HepG2 (cell line): ENCODE data around the gene PCDHGC5. TPM values are rescaled to one million over a fixed set of nuclear protein-coding genes. Genes with fewer than 3 reads are reported as not detected.

ENCODE experiments used
- ATAC-seq: fragments of 200-7000 bp; cut with Tn5 transposase; 3 replicates; pipeline ENCODE4 v1.9.1; 2020; ENCODE audit warnings: mild to moderate bottlenecking, moderate library complexity
- BruUV-seq: library from RNA; stranded (reverse); fragments of 400-500 nt; replicated peaks from 2 replicates; lab custom pipeline; 2021; lab: Mats Ljungman, UMichigan
- CTCF ChIA-PET: fragments of 300-600 bp; formaldehyde crosslinking; extraction: SDS; loops from one replicate; lab custom pipeline; 2021; ENCODE audit warnings: low total read pairs, inconsistent platforms, low intra/inter-chr PET ratio; lab: Yijun Ruan, JAX
- POLR2A ChIA-PET: fragments of 350-600 bp; sonication (Branson Sonifier 250); formaldehyde crosslinking; loops from one replicate; lab custom pipeline; 2020; ENCODE audit warnings: antibody characterized with exemption, inconsistent platforms; lab: Yijun Ruan, JAX
- DNase-seq: peaks from one replicate; pipeline ENCODE4 v3.0.0-alpha.2; 2015; ENCODE audit warnings: low spot score
- FAIRE-seq: peaks from 3 replicates; lab custom pipeline; 2011; peaks lifted over from hg19 to GRCh38; lab: Jason Lieb, UNC
- H2AFZ ChIP-seq: one replicate; pipeline ENCODE4 v1.6.1; 2011; ENCODE audit warnings: low read length, inconsistent platforms
- H3K27ac ChIP-seq: fragments of 300-600 bp; 3 replicates; pipeline ENCODE4 v1.8.0; 2011; ENCODE audit warnings: mixed run types, mild to moderate bottlenecking, mixed read lengths, low read length, inconsistent platforms; ENCODE audit not compliant: insufficient read depth; ENCODE audit errors: extremely low read length
- H3K27me3 ChIP-seq, 2 experiments: fragments of 200-600 bp in 1 of 2; 2 replicates in 1 of 2; 3 replicates in 1 of 2; pipeline versions ENCODE4 v1.6.0 to v1.8.0; 2011; ENCODE audit warnings: low read length in 2 of 2, mild to moderate bottlenecking in 2 of 2, moderate library complexity in 2 of 2, inconsistent platforms in 1 of 2; ENCODE audit not compliant: insufficient read depth in 2 of 2, control insufficient read depth in 1 of 2
- H3K36me3 ChIP-seq, 2 experiments: fragments of 200-600 bp in 1 of 2; replicated peaks in 1 of 2; 2 replicates in 1 of 2; 3 replicates in 1 of 2; pipeline versions ENCODE4 v1.5.1 to v1.8.0; 2011; ENCODE audit warnings: low read length in 2 of 2, inconsistent platforms in 1 of 2; ENCODE audit not compliant: insufficient read depth in 2 of 2, control insufficient read depth in 1 of 2
- H3K4me1 ChIP-seq: 2 replicates; pipeline ENCODE4 v1.5.1; 2012; ENCODE audit warnings: low read length, inconsistent platforms; ENCODE audit not compliant: insufficient read depth
- H3K4me2 ChIP-seq: 2 replicates; pipeline ENCODE4 v1.6.0; 2011; ENCODE audit warnings: low read depth, low read length, inconsistent platforms
- H3K4me3 ChIP-seq, 3 experiments: fragments of 200-600 bp in 1 of 3; sonication (generic), shearing (Covaris generic) in 1 of 3; replicated peaks in 1 of 3; 2 replicates each; pipeline ENCODE4 v1.5.1; 2011 to 2016; ENCODE audit warnings: low read length in 3 of 3, inconsistent platforms in 2 of 3, low read depth in 2 of 3, mild to moderate bottlenecking in 2 of 3, control low read depth in 1 of 3, mixed read lengths in 1 of 3; ENCODE audit not compliant: insufficient read depth in 1 of 3
- H3K79me2 ChIP-seq: one replicate; pipeline ENCODE4 v1.6.1; 2011; ENCODE audit warnings: low read length, inconsistent platforms; ENCODE audit not compliant: insufficient read depth
- H3K9ac ChIP-seq: 2 replicates; pipeline ENCODE4 v1.6.0; 2011; ENCODE audit warnings: mild to moderate bottlenecking, low read depth, low read length, inconsistent platforms; ENCODE audit not compliant: insufficient read depth
- H3K9me3 ChIP-seq: 2 replicates; pipeline ENCODE4 v1.5.1; 2012; ENCODE audit warnings: mild to moderate bottlenecking, low read length
- H4K20me1 ChIP-seq: 2 replicates; pipeline ENCODE4 v1.6.0; 2011; ENCODE audit warnings: inconsistent platforms, mild to moderate bottlenecking, low read length, moderate library complexity; ENCODE audit not compliant: insufficient read depth
- FIP1L1 ChIP-seq: fragments of 200-400 bp; formaldehyde crosslinking; IDR thresholded peaks from 2 replicates; pipeline ENCODE4 v1.6.1; 2018; ENCODE audit warnings: low read depth, mild to moderate bottlenecking, low read length, moderate library complexity, borderline replicate concordance; ENCODE audit not compliant: insufficient read depth
- FOXA3 ChIP-seq: IDR thresholded peaks from 2 replicates; pipeline ENCODE4 v1.6.1; 2016; ENCODE audit warnings: missing genetic modification reagents, missing compliant biosample characterization
- HDAC2 ChIP-seq: sonication (generic); formaldehyde crosslinking; IDR thresholded peaks from 2 replicates; pipeline ENCODE4 v1.4.0; 2020; ENCODE audit warnings: missing genetic modification reagents
- KAT7 ChIP-seq: IDR thresholded peaks from 2 replicates; pipeline ENCODE4 v1.6.1; 2018; ENCODE audit warnings: borderline replicate concordance, missing compliant biosample characterization
- KLF13 ChIP-seq: sonication (generic); formaldehyde crosslinking; IDR thresholded peaks from 2 replicates; pipeline ENCODE4 v1.4.0; 2020; ENCODE audit warnings: mild to moderate bottlenecking, missing genetic modification reagents
- MZF1 ChIP-seq: sonication (generic); formaldehyde crosslinking; IDR thresholded peaks from 2 replicates; pipeline ENCODE4 v1.8.1; 2023; ENCODE audit warnings: mild to moderate bottlenecking, missing genetic modification reagents, borderline replicate concordance
- POLR2AphosphoS5 ChIP-seq: IDR thresholded peaks from 2 replicates; pipeline ENCODE4 v1.6.1; 2012; ENCODE audit warnings: low read depth, low read length
- RORA ChIP-seq: sonication (generic); formaldehyde crosslinking; IDR thresholded peaks from 2 replicates; pipeline ENCODE4 v1.5.0; 2020; ENCODE audit warnings: mild to moderate bottlenecking, missing genetic modification reagents, moderate library complexity
- TAF15 ChIP-seq: fragments of 200-400 bp; formaldehyde crosslinking; IDR thresholded peaks from one replicate; pipeline ENCODE4 v1.6.1; 2018; ENCODE audit warnings: mild to moderate bottlenecking, low read depth, low read length; ENCODE audit not compliant: poor library complexity, severe bottlenecking
- ZBTB42 ChIP-seq: sonication (generic); formaldehyde crosslinking; IDR thresholded peaks from 2 replicates; pipeline ENCODE4 v1.5.0; 2020; ENCODE audit warnings: mild to moderate bottlenecking, missing genetic modification reagents
- ZNF10 ChIP-seq: sonication (generic); formaldehyde crosslinking; IDR thresholded peaks from 2 replicates; pipeline ENCODE4 v1.4.0; 2020; ENCODE audit warnings: mild to moderate bottlenecking, low read depth, missing genetic modification reagents, borderline replicate concordance
- ZNF343 ChIP-seq: sonication (generic); formaldehyde crosslinking; IDR thresholded peaks from 2 replicates; pipeline ENCODE4 v1.4.0; 2020; ENCODE audit warnings: mild to moderate bottlenecking, missing genetic modification reagents
- ZNF510 ChIP-seq: sonication (generic); formaldehyde crosslinking; IDR thresholded peaks from 2 replicates; pipeline ENCODE4 v1.4.0; 2020; ENCODE audit warnings: low read depth, mild to moderate bottlenecking, missing genetic modification reagents
- ZNF766 ChIP-seq: sonication (generic); formaldehyde crosslinking; IDR thresholded peaks from 2 replicates; pipeline ENCODE4 v1.5.0; 2020; ENCODE audit warnings: missing genetic modification reagents, borderline replicate concordance
- WGBS: methylation state at CpG from one replicate; pipeline ENCODE4 v1.1.6; 2017; ENCODE audit warnings: low lambda C conversion rate; 5-methylcytosine and 5-hydroxymethylcytosine counted together
- in situ Hi-C: cut with HindIII; loops from 2 replicates; pipeline ENCODE4 v1.10.0; 2017; ENCODE audit warnings: low pct_unique_long_range_greater_than_20kb; ENCODE audit not compliant: extremely low pct_ligation_motif_present
- intact Hi-C: fragments of 100-400 bp; cut with micrococcal nuclease; formaldehyde crosslinking; loops from one replicate; pipeline ENCODE4 v1.10.0; 2022; ENCODE audit not compliant: unreplicated experiment
- polyA plus RNA-seq, 8 experiments: library from polyadenylated mRNA; depleted of rRNA in 3 of 8; stranded (reverse) in 7 of 8; unstranded in 1 of 8; fragments of >200 nt; fragmentation: Illumina TruSeq in 4 of 8; extraction: Trizol in 4 of 8; gene quantifications; 2 replicates each; pipeline versions ENCODE4 v1.2.1 to v1.2.3, GENCODE V29; 2011 to 2016; ENCODE audit warnings: low read depth in 4 of 8, missing spikeins in 1 of 8, mixed read lengths in 1 of 8; ENCODE audit not compliant: insufficient read depth in 1 of 8
- total RNA-seq, 5 experiments: library from RNA; depleted of rRNA; stranded (reverse); fragments of >200 nt; fragmentation: Illumina TruSeq; extraction: Trizol; gene quantifications; 2 replicates each; pipeline ENCODE4 v1.2.3, GENCODE V29; 2016; ENCODE audit warnings: low read depth in 1 of 5
- TF ChIP-seq, protein P1 (sequence below): sonication (generic); formaldehyde crosslinking; IDR thresholded peaks from 2 replicates; pipeline ENCODE4 v1.5.0; 2020; ENCODE audit warnings: missing genetic modification reagents
- TF ChIP-seq, protein P2 (sequence below): IDR thresholded peaks from 2 replicates; pipeline ENCODE4 v1.6.1; 2018; ENCODE audit warnings: missing genetic modification reagents, mild to moderate bottlenecking, missing compliant biosample characterization
- TF ChIP-seq, protein P3 (sequence below): sonication (generic); formaldehyde crosslinking; IDR thresholded peaks from 2 replicates; pipeline ENCODE4 v1.4.0; 2020; ENCODE audit warnings: mild to moderate bottlenecking, missing genetic modification reagents

The PCDHGC5 gene
- total and polyA plus RNA-seq, 2 of the 13 experiments (the other 11 are each of a cell fraction or from before 2014, with no cell fraction given), result 0.03 TPM; not detected in 1

DNA sequence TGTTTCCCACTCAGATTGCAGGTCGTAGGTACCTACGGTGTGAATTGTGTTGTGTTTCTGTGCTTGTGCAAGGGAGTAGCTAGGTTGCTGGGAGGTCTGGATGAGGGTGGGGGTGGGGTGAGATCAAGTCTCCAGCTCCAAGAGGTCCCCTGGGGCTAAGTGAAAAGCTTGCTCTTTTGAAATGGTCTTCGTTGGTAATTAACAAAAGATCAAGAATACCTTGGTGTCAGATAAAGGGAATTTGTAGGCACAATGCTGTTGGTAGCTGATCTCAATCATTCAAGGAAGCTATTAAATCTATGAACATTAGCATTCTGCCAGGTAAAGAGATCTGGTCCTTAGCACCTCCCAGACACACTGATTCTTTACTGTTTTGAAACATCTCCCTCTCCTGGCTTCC, 5.0 kb upstream of the PCDHGC5 start:
- H3K27me3 ChIP-seq, result peaks cover 3 to 31% of the 10 kb centered on the region in 2 experiments
- H3K79me2 ChIP-seq, result no peaks in the 10 kb centered on the region
- FAIRE-seq (no peak), DNase-seq (no peak), ATAC-seq (no peak)
- no peak overlapping the region for H2AFZ ChIP-seq
- H4K20me1 ChIP-seq, result no peaks in the 10 kb centered on the region
- H3K27ac ChIP-seq, result no peak overlapping the region
- TF ChIP-seq ZNF766 (CRISPR knock-in tag), result no peak
- no peak for TF ChIP-seq KLF13
- TF ChIP-seq ZBTB42 (CRISPR knock-in tag), result no peak
- TF ChIP-seq KAT7 (CRISPR knock-in tag), result no peak
- no peak for TF ChIP-seq RORA (CRISPR knock-in tag)
- BruUV-seq, result no TSS peak
- no peak overlapping the region for H3K4me3 ChIP-seq
- H3K4me2 ChIP-seq, result no peak overlapping the region
- intact Hi-C loops, result no loop called here
- 28% methylated on average over 3 of the region's 3 CpGs for WGBS
- H3K4me1 ChIP-seq, result no peaks in the 10 kb centered on the region
- ChIA-PET CTCF (no interaction called here), POLR2A (no interaction called here)
- in situ Hi-C loops, result no loop called here
- H3K9ac ChIP-seq, result no peak overlapping the region
- no peaks in the 10 kb centered on the region for H3K36me3 ChIP-seq
- no peaks in the 10 kb centered on the region for H3K9me3 ChIP-seq

DNA sequence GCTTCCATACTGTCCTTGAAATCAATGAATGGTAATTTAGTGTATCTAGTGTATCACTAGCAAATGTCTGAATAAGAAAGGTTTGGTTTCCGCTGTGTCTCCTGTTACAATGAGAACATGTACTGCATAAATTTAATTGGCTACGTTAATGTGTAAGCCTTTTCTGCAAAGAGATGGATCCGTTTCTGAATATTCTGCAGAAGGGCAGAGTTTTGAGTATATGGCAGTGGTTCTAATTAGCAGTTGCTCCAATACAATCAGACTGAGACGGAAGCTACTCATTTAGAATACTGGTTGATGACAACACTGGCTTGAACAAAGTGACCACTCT, 4.6 kb upstream of the PCDHGC5 start:
- H3K36me3 ChIP-seq, result no peaks in the 10 kb centered on the region
- peaks cover 3 to 33% of the 10 kb centered on the region in 2 experiments for H3K27me3 ChIP-seq
- DNase-seq (no peak), FAIRE-seq (no peak), ATAC-seq (no peak)
- no peaks in the 10 kb centered on the region for H3K4me1 ChIP-seq
- no peaks in the 10 kb centered on the region for H3K79me2 ChIP-seq
- no peaks in the 10 kb centered on the region for H3K9me3 ChIP-seq
- no peak overlapping the region for H2AFZ ChIP-seq
- no peak overlapping the region for H3K27ac ChIP-seq
- no peak overlapping the region for H3K4me3 ChIP-seq
- no TSS peak for BruUV-seq
- POLR2A ChIA-PET, result no interaction called here
- no peak overlapping the region for H3K4me2 ChIP-seq
- CTCF ChIA-PET, result no interaction called here
- H3K9ac ChIP-seq, result no peak overlapping the region
- intact Hi-C loops (no loop called here), in situ Hi-C loops (no loop called here)
- H4K20me1 ChIP-seq, result no peaks in the 10 kb centered on the region
- 49% methylated on average over 4 of the region's 4 CpGs for WGBS
- TF ChIP-seq TAF15, result no peak
- TF ChIP-seq ZNF510 (CRISPR knock-in tag), result no peak
- TF ChIP-seq, protein P1, sequence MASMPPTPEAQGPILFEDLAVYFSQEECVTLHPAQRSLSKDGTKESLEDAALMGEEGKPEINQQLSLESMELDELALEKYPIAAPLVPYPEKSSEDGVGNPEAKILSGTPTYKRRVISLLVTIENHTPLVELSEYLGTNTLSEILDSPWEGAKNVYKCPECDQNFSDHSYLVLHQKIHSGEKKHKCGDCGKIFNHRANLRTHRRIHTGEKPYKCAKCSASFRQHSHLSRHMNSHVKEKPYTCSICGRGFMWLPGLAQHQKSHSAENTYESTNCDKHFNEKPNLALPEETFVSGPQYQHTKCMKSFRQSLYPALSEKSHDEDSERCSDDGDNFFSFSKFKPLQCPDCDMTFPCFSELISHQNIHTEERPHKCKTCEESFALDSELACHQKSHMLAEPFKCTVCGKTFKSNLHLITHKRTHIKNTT (CRISPR knock-in tag), result no peak
- no peak for TF ChIP-seq ZNF343 (CRISPR knock-in tag)
- TF ChIP-seq, protein P2, sequence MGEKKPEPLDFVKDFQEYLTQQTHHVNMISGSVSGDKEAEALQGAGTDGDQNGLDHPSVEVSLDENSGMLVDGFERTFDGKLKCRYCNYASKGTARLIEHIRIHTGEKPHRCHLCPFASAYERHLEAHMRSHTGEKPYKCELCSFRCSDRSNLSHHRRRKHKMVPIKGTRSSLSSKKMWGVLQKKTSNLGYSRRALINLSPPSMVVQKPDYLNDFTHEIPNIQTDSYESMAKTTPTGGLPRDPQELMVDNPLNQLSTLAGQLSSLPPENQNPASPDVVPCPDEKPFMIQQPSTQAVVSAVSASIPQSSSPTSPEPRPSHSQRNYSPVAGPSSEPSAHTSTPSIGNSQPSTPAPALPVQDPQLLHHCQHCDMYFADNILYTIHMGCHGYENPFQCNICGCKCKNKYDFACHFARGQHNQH (CRISPR knock-in tag), result no peak
- TF ChIP-seq HDAC2 (CRISPR knock-in tag), result no peak
- TF ChIP-seq ZNF10, result no peak
- no peak for TF ChIP-seq FIP1L1
- TF ChIP-seq MZF1 (CRISPR knock-in tag), result no peak
- TF ChIP-seq POLR2AphosphoS5, result no peak
- TF ChIP-seq, protein P3, sequence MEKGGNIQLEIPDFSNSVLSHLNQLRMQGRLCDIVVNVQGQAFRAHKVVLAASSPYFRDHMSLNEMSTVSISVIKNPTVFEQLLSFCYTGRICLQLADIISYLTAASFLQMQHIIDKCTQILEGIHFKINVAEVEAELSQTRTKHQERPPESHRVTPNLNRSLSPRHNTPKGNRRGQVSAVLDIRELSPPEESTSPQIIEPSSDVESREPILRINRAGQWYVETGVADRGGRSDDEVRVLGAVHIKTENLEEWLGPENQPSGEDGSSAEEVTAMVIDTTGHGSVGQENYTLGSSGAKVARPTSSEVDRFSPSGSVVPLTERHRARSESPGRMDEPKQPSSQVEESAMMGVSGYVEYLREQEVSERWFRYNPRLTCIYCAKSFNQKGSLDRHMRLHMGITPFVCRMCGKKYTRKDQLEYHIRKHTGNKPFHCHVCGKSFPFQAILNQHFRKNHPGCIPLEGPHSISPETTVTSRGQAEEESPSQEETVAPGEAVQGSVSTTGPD (CRISPR knock-in tag), result no peak
- TF ChIP-seq FOXA3 (CRISPR knock-in tag), result no peak
